TTC549 (cell line): ENCODE measurements around the gene KDM3A.

Experiments used
- FAIRE-seq: peaks from 2 replicates; lab custom pipeline; 2012; peaks lifted over from hg19 to GRCh38; lab: Jason Lieb, UNC

KDM3A gene

GRCh38 chr2:86433137-86433536 is 8.0 kb upstream of the KDM3A start:
- FAIRE-seq: no peak

GRCh38 chr2:86434290-86434689 is 6.9 kb upstream of the KDM3A start:
- no peak for FAIRE-seq

GRCh38 chr2:86435531-86435930 is 5.6 kb upstream of the KDM3A start:
- FAIRE-seq: no peak

- no peak for FAIRE-seq
Measured at GRCh38 chr2:86436328-86436727, 4.8 kb upstream of the KDM3A start.

- FAIRE-seq: no peak
Measured at GRCh38 chr2:86439879-86440630, 1.1 kb upstream of the KDM3A start.

GRCh38 chr2:86441392-86441881 is 266 bp downstream of the KDM3A start:
- FAIRE-seq: no peak

GRCh38 chr2:86441882-86442641 is 891 bp downstream of the KDM3A start:
- no peak for FAIRE-seq

GRCh38 chr2:86442642-86443005 is 1.5 kb downstream of the KDM3A start:
- FAIRE-seq: peak; percentile 74

- FAIRE-seq: no peak
Measured at GRCh38 chr2:86443631-86444350, 2.6 kb downstream of the KDM3A start.

- no peak for FAIRE-seq
Measured at GRCh38 chr2:86445436-86445835, 4.3 kb downstream of the KDM3A start.

- no peak for FAIRE-seq
Measured at GRCh38 chr2:86446060-86446459, 4.9 kb downstream of the KDM3A start.

GRCh38 chr2:86453836-86454235 is 12.7 kb downstream of the KDM3A start:
- FAIRE-seq: no peak

GRCh38 chr2:86454238-86454637 is 13.1 kb downstream of the KDM3A start:
- no peak for FAIRE-seq

- no peak for FAIRE-seq
Measured at GRCh38 chr2:86455181-86455580, 14.0 kb downstream of the KDM3A start.

GRCh38 chr2:86461042-86461743 is 20.0 kb downstream of the KDM3A start:
- no peak for FAIRE-seq

- FAIRE-seq: no peak
Measured at GRCh38 chr2:86464652-86465051, 23.5 kb downstream of the KDM3A start.

GRCh38 chr2:86466306-86466705 is 25.1 kb downstream of the KDM3A start:
- no peak for FAIRE-seq

GRCh38 chr2:86468162-86469033 is 27.2 kb downstream of the KDM3A start:
- FAIRE-seq: no peak

GRCh38 chr2:86470890-86471289 is 29.7 kb downstream of the KDM3A start:
- no peak for FAIRE-seq

GRCh38 chr2:86471637-86472036 is 30.5 kb downstream of the KDM3A start:
- FAIRE-seq: no peak

GRCh38 chr2:86476092-86476491 is 34.9 kb downstream of the KDM3A start:
- FAIRE-seq: no peak
